NCI-H2196 (cell line): ENCODE measurements around the gene LITAFD.
"Not testable (repeated sequence)": the region's sequence is repeated elsewhere in the genome, so short reads cannot be mapped to it uniquely, and the experiment has no call there.

ENCODE experiments used
- DNase-seq: peaks from one replicate; lab custom pipeline; 2025; ENCODE audit not compliant: unreplicated experiment; lab: John Stamatoyannopoulos, UW

LITAFD gene

DNA sequence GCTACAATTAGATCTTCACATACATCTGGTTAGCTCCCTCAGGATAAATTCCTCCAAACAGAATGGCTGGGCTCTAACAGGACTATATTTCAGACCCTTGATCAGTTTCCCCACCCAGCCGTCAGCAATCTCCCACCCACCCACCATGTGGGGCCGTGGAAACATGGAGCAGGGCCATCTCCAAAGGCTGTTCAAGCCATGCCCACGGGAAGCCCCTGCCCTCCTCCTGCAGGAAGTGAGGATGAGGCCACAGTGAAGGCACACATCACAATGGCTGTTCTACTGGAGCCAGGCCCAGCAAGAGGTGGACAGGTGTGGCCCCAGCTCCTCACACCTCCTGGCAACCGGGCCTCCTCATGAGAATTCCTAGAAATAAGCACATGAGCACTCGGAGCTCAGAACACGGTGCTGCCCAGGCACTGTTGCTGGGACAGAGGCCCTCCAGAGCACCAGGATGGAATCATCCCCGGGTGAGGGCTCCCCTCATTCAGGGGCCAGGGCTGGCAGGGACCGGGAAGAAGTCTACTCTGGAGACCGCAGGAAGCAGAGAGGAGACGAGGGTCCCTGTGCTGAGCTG lies at the start of gene LITAFD:
LITAFD (plus strand) TSS at position 311 of the 577 bp plus-strand sequence. CDS start 2,005 bp downstream, outside the sequence.
- no peak for DNase-seq

DNA sequence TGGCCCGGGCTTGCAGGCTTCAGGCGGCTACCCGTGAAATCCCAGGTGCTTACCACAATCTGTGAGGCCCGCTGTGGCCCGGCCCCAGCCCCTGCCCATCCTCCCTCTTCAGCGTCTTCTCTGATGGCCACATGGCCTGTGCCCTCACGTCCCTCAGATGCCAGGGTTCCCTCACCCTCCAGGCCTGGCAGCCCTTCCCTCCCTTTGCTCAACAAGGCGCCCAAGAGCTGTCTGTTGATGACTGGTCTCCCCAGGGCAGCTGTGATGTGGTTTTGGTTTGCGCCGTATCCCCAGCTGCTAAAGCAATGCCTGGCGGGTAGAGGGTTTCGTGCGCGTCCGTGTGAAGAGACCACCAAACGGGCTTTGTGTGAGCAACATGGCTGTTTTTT lies 49.4 kb upstream of the LITAFD start:
- no peak for DNase-seq

DNA sequence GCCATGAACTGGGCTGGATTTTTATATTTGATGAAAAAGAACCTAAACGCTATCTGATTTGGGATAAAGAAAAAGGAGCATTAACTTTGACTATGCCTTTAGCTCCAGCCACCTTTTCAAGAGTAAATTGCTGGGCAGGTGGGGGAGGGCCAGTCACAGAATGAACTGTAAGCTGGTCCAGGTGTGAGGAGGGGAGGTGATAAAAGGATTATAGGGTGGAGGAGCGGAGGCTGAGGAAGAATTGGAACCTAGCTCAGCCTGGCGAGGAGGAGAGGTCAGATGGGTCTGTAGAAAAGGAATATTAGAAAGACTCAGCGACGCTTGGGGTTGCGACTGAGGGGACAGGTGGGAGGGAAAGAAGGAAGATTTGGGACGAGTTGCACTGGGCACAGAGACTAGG lies 45.4 kb upstream of the LITAFD start:
- not testable (repeated sequence) for DNase-seq

DNA sequence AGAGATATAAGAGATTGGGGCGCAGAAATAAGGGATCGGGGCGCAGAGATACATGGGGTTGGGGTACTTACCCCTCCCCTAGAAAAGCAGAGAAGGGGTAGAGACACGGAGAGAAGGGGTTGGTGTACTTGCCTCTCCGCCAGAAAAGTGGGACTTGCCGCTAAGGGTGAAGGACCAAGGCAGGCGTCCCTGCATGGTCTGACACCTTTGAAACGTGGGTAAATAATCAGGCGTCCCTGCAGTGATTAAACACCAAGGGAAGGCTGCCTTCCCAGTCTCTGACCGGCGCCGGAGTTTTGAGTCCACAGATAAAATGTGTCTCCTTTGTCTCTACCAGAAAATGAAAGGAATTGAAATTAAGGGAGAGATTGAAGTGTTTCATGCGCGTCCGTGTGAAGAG lies 44.6 kb upstream of the LITAFD start:
- not testable (repeated sequence) for DNase-seq

DNA sequence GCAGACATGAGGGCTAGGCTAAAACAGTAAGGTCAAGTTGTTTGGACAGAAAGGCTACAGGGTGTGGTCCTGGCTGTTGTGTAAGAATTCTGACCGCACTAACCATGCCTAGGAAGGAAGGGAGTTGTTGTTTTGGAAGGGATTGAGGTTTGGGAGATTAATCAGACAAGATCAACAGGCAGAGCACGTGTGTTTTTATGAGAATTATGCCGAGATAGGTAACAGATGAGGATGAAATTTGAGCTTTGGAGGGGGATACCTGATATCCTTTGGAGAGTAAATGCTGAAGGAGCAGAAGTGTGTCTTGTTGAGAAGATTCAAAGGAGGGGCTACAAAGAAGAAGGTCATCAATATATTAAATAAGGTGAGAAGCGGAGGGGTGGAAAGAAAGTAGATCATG lies 40.1 kb upstream of the LITAFD start:
- not testable (repeated sequence) for DNase-seq

DNA sequence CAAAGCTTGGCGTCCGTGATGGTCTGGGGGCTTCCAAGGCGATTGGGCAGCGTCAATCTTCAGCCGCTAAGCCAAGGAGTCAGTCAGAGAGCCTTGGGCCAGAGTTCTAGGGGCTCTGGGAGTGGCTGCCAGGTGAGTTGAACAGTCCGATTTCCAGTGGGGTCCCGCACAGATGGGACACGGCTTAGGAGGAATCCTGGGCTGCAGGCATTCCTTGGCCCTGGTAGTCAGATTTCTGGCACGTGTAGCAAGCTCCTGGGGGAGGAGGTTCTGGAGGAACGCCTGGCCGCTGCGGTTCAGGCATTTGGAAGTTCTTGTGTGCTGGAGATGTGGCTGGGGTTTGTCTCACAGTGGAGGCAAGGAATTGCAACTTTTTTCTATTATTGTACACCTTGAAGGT lies 38.9 kb upstream of the LITAFD start:
- DNase-seq: not testable (repeated sequence)

DNA sequence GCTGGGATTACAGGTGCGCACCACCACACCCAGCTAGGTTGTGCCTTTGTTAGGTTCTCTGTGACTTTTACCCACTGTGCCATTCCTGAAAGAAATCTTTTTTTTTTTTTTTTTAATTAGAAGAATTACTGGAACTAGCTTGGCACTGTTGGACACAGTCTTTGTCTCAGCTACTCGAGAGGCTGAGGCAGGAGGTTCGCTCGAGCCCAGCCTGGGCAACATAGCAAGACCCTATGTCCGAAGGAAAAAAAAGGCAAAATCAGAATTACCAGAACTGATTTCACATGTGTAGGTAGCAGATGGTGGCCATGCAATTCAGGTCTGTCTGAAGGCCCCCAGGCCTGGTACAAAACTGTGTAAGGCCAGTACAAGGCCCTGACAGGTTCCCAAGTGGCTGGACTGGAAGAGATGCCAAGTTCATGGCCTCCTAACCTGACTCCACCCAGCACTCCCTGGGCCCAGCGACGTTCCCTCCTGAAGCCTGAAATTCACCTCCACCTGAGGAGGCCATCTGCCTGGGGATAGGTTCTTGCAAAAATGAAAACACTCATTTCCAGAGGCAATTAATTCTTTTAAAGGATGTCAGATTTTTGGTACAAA lies 36.4 kb upstream of the LITAFD start:
- no peak for DNase-seq

DNA sequence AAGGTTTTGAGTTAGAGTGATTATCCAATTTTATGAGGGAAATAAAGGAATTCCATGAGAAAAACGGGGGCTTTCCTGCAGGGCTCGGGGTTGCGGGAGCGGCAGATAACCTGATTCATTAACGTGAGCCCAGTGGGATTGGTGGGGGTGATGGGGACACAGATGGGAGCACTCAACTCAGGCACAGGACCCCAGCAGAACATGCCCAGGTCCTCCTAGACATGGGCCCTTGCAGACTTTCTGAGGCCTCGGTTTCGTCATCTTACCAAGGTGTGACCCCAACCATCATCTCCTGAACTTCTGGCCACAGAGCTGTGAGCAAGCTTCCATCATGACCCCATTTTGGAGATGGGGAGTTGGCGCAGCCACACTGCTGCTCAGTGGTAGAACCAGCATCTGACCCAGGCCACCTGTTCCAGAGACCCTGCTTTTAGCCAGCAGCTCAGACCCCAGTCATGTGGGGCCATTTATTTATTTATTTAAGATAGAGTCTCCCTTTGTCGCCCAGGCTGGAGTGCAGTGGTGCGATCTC lies 35.7 kb upstream of the LITAFD start:
- DNase-seq: no peak

DNA sequence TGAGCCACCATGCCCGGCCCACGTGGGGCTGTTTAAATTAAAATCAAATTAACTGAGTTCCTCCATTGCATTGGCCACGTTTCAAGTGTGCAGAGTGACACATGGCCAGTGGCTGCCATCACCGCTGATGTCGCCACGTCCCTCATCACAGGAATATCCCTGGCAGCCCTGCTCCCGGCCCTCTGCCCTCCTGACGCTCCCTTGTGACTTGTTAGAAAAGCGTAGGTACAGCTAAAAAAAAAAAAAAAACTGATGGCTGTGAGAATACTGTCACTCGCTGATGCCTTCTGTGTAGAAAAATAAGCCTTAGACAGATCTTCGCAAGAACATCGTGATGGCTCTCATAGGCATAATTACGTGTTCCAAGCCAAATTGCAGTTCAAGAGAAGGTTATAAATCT lies 35.0 kb upstream of the LITAFD start:
- no peak for DNase-seq

DNA sequence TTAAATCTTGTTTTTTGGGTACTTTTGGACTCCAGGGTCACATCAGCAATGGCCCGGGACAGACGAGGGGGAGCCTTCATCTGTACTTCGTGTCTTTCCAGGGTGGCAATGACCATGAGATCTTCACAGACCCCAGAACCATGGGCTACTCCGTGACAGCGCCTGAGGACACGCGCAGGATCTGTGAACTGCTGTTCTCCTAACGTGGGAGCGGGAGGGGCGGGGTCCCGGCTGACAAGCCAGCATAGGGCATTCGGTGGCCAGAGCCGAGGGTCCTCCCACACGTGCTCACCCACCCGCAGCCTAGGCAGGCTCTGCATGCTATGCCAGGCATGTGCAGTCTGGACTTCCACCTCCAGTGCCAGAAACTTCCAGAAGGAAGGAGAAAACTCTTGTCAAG lies 34.5 kb upstream of the LITAFD start:
- no peak for DNase-seq

DNA sequence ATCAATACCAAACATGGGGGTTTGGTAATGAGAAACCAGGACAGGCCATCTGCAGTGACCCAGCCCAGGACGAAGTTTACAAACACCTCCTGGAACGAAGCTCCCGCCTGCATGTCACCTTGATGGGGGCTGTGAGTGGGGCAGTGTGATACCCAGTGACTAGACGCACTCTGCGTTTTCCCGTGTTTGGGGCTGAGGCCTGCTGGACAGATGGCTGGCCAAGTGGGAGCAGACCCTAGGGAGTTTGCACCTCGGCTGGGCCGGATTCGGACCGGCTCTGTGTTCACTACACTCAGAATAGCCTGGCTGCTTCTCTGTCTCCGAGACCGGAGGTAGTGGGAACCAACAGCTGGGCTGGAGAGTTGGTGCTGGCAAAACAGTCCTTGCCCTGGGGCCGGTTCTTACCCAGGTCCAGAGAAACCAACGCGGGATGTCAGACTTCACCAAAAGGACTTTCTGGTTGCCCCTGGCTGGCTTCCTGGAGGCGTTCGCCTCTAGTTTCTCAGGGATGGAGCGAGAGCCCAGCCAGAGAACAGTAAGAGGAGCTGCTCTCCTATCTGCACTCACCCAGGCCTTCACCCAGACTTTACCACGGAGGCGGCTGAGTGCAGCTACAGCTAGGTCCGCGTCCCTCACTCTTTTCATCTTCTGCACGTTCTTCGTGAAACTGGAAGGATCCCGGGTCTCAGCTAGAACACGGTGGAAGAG lies 33.8 kb upstream of the LITAFD start:
- no peak for DNase-seq

DNA sequence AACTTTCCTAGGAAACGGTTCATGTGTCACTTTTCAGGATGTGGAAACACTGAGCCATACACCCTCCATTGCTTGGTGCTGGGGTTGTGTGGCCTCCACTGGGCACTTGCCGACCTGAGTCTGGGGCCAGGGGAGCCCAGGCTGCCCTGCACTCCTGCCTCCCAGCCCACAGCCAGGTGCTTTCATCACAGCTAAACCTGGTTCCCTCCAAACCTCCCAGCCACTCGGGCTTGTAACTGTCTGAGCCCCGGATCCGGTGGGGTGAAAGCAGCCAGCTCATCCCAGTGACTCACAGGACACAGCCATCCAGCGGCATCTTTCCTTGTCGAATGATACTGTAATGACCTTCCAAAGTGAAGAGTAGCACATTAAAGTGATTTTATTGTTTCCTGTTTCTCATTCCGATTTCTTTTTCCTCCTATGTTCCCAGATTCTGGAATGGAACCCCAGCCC lies 33.2 kb upstream of the LITAFD start:
- no peak for DNase-seq

DNA sequence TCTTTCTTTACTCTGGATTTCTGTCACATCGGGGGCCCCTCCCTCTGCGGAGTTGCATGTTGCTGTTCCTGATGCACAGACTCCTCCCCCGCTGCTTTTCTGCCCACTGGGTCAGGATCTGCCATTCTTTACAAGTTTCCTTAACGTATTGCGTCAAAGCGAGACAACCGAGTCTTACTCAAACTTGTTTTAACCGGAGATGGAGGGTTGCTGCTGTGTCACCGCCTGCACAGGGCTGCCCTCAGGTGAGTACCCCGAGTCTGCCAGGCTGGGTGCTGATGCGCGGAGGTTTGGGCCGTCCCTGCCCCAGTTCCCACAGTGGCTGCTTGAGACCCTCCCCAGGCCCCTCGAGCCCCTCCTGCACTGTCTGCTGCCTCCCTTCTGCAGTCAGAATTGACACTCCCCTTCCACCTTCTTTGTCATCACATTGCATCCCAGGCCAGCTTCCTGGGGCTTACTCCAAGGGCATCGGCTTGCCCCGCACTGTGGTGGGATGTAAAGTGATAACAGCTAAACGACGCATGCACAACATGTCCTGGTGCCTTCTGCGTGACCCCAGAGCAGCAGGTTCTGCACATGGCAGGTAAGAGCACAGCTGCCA lies 32.6 kb upstream of the LITAFD start:
- no peak for DNase-seq

DNA sequence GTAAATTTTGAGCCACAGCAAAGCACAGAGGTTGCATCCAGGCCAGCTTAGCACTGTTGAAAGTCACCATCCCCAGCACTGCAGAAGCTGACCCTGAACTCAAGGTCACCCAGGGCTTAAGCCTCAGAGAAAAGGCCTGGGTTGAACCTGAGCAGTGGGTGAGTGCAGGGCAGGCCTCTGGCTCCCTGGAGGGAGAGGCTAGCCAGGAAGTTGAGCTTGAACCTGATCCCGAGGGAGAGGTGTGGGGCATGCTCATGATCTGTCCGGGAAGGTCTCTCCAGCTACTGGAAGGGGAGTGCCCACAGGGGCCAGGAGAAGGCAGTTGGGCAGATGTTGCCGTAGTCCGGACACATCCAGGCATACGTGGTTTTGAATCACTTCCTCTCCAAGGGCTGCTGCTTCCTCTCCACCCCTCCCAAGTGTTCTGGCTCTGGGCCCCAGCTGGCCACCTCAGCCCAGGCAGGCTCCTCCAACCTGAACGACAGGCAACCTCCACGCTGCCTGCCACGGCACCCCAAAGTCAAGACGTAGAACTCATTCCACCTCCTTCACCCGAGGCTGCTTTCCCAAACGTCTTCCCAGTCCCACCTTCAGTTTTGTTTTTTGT lies 31.8 kb upstream of the LITAFD start:
- DNase-seq: no peak

DNA sequence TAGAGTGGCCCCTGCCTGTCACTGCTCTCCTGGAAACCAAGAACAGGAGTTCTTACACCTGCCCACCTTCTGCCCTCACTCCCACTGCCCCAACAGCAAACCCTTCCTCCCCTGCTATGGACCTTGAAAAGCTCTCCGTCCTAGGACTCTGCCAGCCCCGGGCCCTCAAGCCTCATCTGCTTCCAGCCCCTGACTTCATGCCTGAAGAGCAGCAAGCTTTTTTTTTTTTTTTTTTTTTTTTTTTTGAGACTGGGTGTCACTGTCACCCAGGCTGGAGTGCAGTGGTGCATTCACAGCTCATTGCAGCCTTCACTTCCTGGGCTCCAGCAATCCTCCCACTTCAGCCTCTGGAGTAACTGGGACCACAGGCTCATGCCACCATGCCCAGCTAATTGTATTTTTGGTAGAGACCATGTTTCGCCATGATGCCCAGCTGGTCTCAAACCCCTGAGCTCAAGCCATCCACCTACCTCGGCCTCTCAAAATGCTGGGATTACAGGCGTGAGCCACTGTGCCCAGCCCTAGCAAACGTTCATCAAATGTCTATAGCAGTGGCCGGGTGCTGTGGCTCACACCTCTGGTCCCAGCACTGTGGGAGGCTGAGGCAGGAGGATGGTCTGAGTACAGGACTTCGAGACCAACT lies 30.3 kb upstream of the LITAFD start:
- no peak for DNase-seq

DNA sequence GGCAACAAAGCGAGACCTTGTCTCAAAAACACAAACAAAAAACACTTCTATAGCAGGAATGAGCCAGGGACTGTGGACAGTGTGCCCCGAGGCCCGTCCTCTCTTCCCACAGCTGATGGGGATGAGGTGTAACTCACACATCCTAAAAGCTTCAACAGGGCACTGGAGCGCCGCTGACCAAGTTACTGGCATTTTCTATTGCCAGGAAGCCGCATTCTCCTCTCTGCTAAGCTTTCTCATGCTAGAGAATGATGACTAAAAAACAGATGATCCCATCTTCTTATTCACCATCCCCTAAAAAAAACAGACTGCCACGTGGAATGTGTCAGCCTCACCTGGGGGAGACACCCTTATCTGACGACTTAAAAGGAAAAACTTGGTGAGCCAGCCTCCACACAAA lies 29.6 kb upstream of the LITAFD start:
- no peak for DNase-seq

DNA sequence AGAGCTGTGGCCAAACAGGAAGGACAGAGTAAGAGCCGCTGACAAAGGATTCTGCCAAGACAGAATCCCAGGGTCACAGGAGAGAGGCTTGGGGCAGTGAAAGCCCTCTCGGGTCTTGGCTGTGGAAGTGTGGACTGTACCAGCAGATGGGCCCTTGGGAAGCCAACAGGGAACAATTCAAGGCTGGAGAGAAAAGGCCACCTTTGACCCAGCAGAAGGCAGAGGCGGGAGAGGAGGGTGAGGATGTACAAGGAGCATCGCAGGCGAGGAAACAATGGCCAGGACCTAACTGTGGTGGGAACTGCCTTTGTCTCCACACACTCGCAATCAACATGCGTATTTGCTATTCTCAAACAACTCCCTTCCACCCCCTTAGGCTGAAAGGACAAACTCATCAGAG lies 29.0 kb upstream of the LITAFD start:
- DNase-seq: no peak

DNA sequence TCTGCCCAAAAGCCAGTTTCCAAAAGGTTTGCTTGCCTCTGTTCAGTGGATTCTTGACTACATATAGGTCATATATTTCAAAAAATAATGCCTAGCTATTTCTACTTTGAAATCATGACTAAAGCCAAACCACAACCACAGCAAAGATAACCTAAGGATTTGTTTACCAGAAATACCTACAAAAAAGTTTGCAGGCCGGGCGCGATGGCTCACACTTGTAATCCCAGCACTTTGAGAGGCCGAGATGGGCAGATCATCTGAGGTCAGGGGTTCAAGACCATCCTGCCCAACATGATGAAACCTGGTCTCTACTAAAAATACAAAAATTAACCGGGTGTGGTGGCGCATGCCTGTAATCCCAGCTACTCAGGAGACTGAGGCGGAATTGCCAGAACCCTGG lies 28.5 kb upstream of the LITAFD start:
- no peak for DNase-seq

DNA sequence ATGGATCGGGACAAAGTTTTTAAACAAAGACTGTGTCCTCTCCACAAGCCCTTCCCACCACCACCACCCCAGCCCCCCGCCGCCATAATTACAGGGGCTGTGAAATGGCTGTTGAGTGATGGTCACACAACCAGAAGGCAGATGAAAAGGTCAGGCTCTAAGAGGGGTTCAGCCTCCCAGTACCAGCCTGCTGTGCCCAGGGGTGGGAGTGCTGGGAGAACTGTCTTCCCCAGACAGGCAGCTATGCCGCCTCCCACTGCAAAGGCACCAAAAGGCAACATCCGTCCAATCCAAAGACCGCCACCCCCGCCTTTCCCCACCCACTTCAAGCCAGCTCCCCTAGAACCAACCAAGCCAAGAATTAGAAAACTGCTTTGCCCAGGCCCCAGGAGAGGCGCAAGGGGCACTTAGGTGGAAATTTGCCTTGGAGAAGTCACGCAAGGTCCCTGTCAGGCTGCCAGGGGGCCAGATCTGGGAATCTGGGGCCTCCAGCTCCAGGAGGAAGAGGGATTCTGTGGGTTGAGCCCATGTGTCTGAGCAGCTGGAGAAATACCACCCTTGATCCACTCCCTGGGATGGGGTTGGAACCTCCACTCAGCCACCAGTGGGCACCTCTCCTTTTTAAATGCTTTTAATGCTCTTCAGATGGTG lies 27.7 kb upstream of the LITAFD start:
- DNase-seq: no peak

DNA sequence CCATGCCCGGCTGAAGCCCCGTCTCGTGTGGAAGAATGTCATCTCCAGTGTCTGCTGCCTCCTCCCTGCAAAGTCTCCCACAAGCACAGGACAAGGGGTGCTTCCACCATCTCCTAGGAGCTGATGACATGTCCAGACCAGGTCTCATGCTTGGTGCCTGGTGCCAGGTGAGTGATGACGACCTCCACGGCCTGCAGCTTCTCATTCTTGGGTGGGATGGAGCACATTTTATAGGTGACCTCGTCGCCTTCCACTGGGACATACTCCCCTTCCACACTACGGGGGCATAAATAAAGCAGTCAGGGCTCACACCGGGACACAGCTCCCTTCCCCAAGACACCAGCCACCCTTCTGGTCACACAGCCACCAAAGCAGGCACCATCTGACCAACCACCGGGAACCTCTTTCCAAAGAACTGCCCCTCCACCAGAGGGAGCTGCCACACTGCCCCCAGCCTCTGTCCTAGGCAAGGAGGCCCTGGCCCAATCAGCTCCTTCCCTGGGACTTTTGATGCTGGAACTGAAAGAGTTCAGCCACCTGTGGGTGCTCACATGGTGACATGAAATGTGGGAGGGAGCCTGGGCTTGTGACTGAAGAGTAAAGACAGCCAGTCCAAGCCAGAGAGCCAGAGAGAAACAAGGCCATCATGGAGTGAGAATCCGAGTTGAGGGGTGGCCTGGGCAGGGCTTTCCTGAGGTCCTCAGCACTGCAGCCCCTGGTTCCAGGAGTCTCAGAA lies 26.9 kb upstream of the LITAFD start:
- no peak for DNase-seq
